ENCODE measurements around the gene BMI1.
A peak's percentile ranks its signal among the peaks of the same experiment; 100 is the strongest.

Gene BMI1

DNA sequence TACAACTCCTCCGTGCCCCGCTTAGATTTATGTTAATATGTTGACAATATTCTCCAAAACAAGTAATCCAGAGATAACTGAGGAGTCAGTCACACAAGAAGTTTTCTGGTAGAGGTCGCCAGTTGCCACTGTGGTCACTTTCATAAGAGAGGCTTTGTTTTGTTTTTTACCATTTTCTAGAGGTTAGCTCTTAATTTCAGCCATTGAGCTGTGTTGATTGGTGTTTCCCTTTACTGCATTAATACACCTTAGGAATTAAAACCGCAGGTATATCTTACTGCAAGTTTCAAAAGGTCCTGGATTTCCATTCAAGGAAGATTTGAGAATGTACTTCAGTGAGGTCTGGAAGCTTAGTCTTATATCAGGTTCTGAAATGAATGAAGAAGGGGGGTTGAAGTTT, 3.5 kb downstream of the BMI1 start (continued):
- no peak for TF ChIP-seq ZNF777 (tag by site-specific recombination; IDR thresholded peaks at IDR 0.05; ENCODE audit: borderline replicate concordance)
- TF ChIP-seq, protein P1, sequence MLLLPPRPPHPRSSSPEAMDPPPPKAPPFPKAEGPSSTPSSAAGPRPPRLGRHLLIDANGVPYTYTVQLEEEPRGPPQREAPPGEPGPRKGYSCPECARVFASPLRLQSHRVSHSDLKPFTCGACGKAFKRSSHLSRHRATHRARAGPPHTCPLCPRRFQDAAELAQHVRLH (tag by site-specific recombination; IDR thresholded peaks at IDR 0.05), result no peak
- no peak for TF ChIP-seq ZNF530 (tag by site-specific recombination; IDR thresholded peaks at IDR 0.05; ENCODE audit: low read depth)
- no peak for TF ChIP-seq ZNF600 (tag by site-specific recombination; IDR thresholded peaks at IDR 0.05)
- TF ChIP-seq PRDM10 (tag by site-specific recombination; IDR thresholded peaks at IDR 0.05), result no peak
- TF ChIP-seq ZNF302 (tag by site-specific recombination; IDR thresholded peaks at IDR 0.05; ENCODE audit: low read depth), result no peak
- TF ChIP-seq ZNF558 (tag by site-specific recombination; IDR thresholded peaks at IDR 0.05), result no peak
- TF ChIP-seq, protein P2, sequence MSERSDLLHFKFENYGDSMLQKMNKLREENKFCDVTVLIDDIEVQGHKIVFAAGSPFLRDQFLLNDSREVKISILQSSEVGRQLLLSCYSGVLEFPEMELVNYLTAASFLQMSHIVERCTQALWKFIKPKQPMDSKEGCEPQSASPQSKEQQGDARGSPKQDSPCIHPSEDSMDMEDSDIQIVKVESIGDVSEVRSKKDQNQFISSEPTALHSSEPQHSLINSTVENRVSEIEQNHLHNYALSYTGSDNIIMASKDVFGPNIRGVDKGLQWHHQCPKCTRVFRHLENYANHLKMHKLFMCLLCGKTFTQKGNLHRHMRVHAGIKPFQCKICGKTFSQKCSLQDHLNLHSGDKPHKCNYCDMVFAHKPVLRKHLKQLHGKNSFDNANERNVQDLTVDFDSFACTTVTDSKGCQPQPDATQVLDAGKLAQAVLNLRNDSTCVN (tag by site-specific recombination; optimal IDR thresholded peaks at IDR 0.05), result no peak

DNA sequence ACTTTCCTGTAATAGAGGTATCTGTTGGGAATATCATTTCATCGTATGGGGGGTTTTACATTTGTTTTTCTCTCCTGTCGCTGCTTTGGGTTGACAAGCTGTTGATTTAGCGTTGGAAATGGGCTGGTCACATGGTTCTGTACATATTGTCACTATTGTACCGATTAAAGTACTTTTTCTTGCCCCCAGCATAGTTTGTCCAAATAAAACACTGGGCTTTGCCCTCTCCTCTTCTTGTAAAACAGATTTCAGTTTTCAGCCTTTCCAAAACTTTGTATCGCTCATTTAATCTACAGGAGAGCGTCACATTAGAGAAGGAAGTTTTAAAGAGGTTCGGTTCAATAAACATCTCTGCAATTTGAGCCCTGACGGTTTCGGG, 4.0 kb downstream of the BMI1 start:
- Histone ChIP-seq H3K4me3 (ENCODE audit: low read depth, low read length) (peak overlapping the region; percentile 58), H3K4me1 (ENCODE audit: control insufficient read depth, insufficient read depth, low read length) (peaks cover 14% of the 10 kb centered on the region), H3K27ac (ENCODE audit: extremely low read depth, low read depth, low read length) (peak overlapping the region; percentile 70), H3K9me3 (ENCODE audit: control insufficient read depth, insufficient read depth, low read depth, low read length) (no peaks in the 10 kb centered on the region), H3K36me3 (ENCODE audit: control insufficient read depth in 2 of 2, insufficient read depth in 1 of 2, low read length in 2 of 2) (peaks cover 24 to 31% of the 10 kb centered on the region in 2 experiments; a peak in 2 of 3 replicates)
- CTCF ChIA-PET, result interaction anchor here (0.6 to 1.2 kb wide), 4 partner anchors 150 to 417 kb away, joined by 3 read pairs; no protein-coding TSS in a partner anchor
- POLR2A ChIA-PET, result interaction anchor here (0.9 to 1.8 kb wide), 3 partner anchors 9 to 95 kb away, joined by 6 to 9 read pairs (median 6); partner anchors contain the start of gene COMMD3
- TF ChIP-seq ZNF621 (tag by site-specific recombination; IDR thresholded peaks at IDR 0.05) (no peak), ZNF76 (tag by site-specific recombination; IDR thresholded peaks at IDR 0.05; ENCODE audit: borderline replicate concordance, low read depth) (no peak), ZNF174 (tag by site-specific recombination; IDR thresholded peaks at IDR 0.05) (no peak), GLIS1 (tag by site-specific recombination; IDR thresholded peaks at IDR 0.05) (peak; percentile 64), EGR2 (tag by site-specific recombination; IDR thresholded peaks at IDR 0.05; ENCODE audit: low read depth) (no peak), ZNF26 (tag by site-specific recombination; IDR thresholded peaks at IDR 0.05) (no peak), FEZF1 (tag by site-specific recombination; IDR thresholded peaks at IDR 0.05) (peak; percentile 23; the same call in 1 of the 2 replicates), ZNF239 (tag by site-specific recombination; IDR thresholded peaks at IDR 0.05) (no peak), ZNF529 (tag by site-specific recombination; IDR thresholded peaks at IDR 0.05; ENCODE audit: insufficient replicate concordance) (no peak), ZNF280D (tag by site-specific recombination; IDR thresholded peaks at IDR 0.05) (no peak), OVOL3 (tag by site-specific recombination; IDR thresholded peaks at IDR 0.05) (no peak), RBAK (tag by site-specific recombination; IDR thresholded peaks at IDR 0.05) (no peak), PRDM1 (tag by site-specific recombination; IDR thresholded peaks at IDR 0.05) (0 out of 2 replicates have a peak, but pooled peaks have one; percentile 20), HIC1 (tag by site-specific recombination; IDR thresholded peaks at IDR 0.05) (no peak), ZNF184 (tag by site-specific recombination; IDR thresholded peaks at IDR 0.05) (no peak), ZFP37 (tag by site-specific recombination; IDR thresholded peaks at IDR 0.05) (no peak), ZNF624 (tag by site-specific recombination; IDR thresholded peaks at IDR 0.05) (no peak)
- TF ChIP-seq, protein P1 (tag by site-specific recombination; IDR thresholded peaks at IDR 0.05), result 0 out of 2 replicates have a peak, but pooled peaks have one; percentile 27
